HCT116 (cell line): ENCODE measurements around the gene GTF2IRD2. TPM values are rescaled to one million over a fixed set of nuclear protein-coding genes. Genes with fewer than 3 reads are reported as not detected.
"Not testable (repeated sequence)": the region's sequence is repeated elsewhere in the genome, so short reads cannot be mapped to it uniquely, and the experiment has no call there.

Experiments
- ATAC-seq: fragments of 200-7000 bp; cut with Tn5 transposase; 2 replicates; pipeline ENCODE4 v1.9.1; 2020; ENCODE audit warnings: mild to moderate bottlenecking, moderate library complexity
- BruUV-seq: library from RNA; stranded (reverse); fragments of 400-500 nt; replicated peaks from 2 replicates; lab custom pipeline; 2021; lab: Mats Ljungman, UMichigan
- CTCF ChIA-PET: fragments of 300-600 bp; sonication (Branson Sonifier 250); formaldehyde crosslinking; loops from one replicate; lab custom pipeline; 2021; ENCODE audit warnings: antibody characterized with exemption; lab: Charles Lee
- POLR2A ChIA-PET: fragments of 300-600, 350-600 bp; sonication (Branson Sonifier 250); formaldehyde crosslinking; loops from one replicate; lab custom pipeline; 2021; ENCODE audit warnings: antibody characterized with exemption; lab: Charles Lee
- RAD21 ChIA-PET, 2 experiments: fragments of 300-600 bp; sonication (Branson Sonifier 250); formaldehyde crosslinking; loops; one replicate each; lab custom pipeline; 2023; ENCODE audit warnings: low total read pairs in 2 of 2; ENCODE audit not compliant: uncharacterized antibody in 2 of 2, unreplicated experiment in 2 of 2, low non-redundant PET in 1 of 2; lab: Charles Lee
- DNase-seq: peaks from one replicate; pipeline ENCODE4 v3.0.0-alpha.2; 2010; ENCODE audit warnings: low read depth, low spot score
- H2AFZ ChIP-seq: fragments of 200-600 bp; shearing (Covaris generic), sonication (generic); 2 replicates; pipeline ENCODE4 v1.6.1; 2017; ENCODE audit warnings: low read depth, mixed run types, mixed read lengths, antibody characterized with exemption, low read length; ENCODE audit not compliant: poor library complexity, severe bottlenecking
- H3K27ac ChIP-seq: 2 replicates; pipeline ENCODE4 v1.5.1; 2012; ENCODE audit warnings: low read depth, low read length
- H3K27me3 ChIP-seq: fragments of 200-600 bp; sonication (generic); 2 replicates; pipeline ENCODE4 v1.6.1; 2016; ENCODE audit warnings: mixed run types, low read length, mixed read lengths; ENCODE audit not compliant: insufficient read depth
- H3K36me3 ChIP-seq, 2 experiments: fragments of 200-500 bp in 1 of 2; fragments of 200-600 bp in 1 of 2; sonication (Bioruptor generic) in 1 of 2; sonication (generic) in 1 of 2; 2 replicates each; pipeline versions ENCODE4 v1.5.1 to v1.6.1; 2014 to 2016; ENCODE audit warnings: low read length in 2 of 2, inconsistent platforms in 1 of 2, mixed read lengths in 1 of 2, mixed run types in 1 of 2; ENCODE audit not compliant: insufficient read depth in 2 of 2, control insufficient read depth in 1 of 2
- H3K4me1 ChIP-seq, 2 experiments: fragments of 200-600 bp in 1 of 2; sonication (generic) in 1 of 2; 2 replicates each; pipeline versions ENCODE4 v1.5.1 to v1.6.1; 2012 to 2017; ENCODE audit warnings: low read length in 2 of 2, inconsistent platforms in 1 of 2, mild to moderate bottlenecking in 1 of 2, mixed read lengths in 1 of 2, mixed run types in 1 of 2, moderate library complexity in 1 of 2; ENCODE audit not compliant: insufficient read depth in 2 of 2, control insufficient read depth in 1 of 2
- H3K4me2 ChIP-seq: fragments of 200-600 bp; sonication (generic); 2 replicates; pipeline ENCODE4 v1.6.1; 2017; ENCODE audit warnings: mixed run types, low read length, mixed read lengths
- H3K4me3 ChIP-seq, 2 experiments: fragments of 200-600 bp in 1 of 2; sonication (generic) in 1 of 2; replicated peaks in 1 of 2; 2 replicates each; pipeline ENCODE4 v1.5.1; 2011 to 2016; ENCODE audit warnings: low read length in 2 of 2, control low read depth in 1 of 2, low read depth in 1 of 2, mild to moderate bottlenecking in 1 of 2, mixed read lengths in 1 of 2, mixed run types in 1 of 2
- H3K79me2 ChIP-seq: fragments of 200-600 bp; sonication (generic); 2 replicates; pipeline ENCODE4 v1.6.1; 2017; ENCODE audit warnings: mild to moderate bottlenecking, mixed run types, low read length, moderate library complexity, mixed read lengths; ENCODE audit not compliant: insufficient read depth
- H3K9ac ChIP-seq: fragments of 200-600 bp; sonication (generic); 2 replicates; pipeline ENCODE4 v1.6.1; 2016; ENCODE audit warnings: low read length, mixed read lengths
- H3K9me2 ChIP-seq: fragments of 200-600 bp; sonication (generic), shearing (Covaris generic); 2 replicates; pipeline ENCODE4 v1.6.1; 2017; ENCODE audit warnings: mixed run types, mild to moderate bottlenecking, moderate library complexity; ENCODE audit not compliant: insufficient read depth
- H3K9me3 ChIP-seq, 2 experiments: fragments of 200-500 bp in 1 of 2; fragments of 200-600 bp in 1 of 2; sonication (Bioruptor generic) in 1 of 2; sonication (generic) in 1 of 2; 2 replicates each; pipeline ENCODE4 v1.6.1; 2014 to 2017; ENCODE audit warnings: low read length in 2 of 2, mixed read lengths in 2 of 2, inconsistent platforms in 1 of 2, low read depth in 1 of 2, mild to moderate bottlenecking in 1 of 2, mixed run types in 1 of 2, moderate library complexity in 1 of 2; ENCODE audit not compliant: control insufficient read depth in 1 of 2, insufficient read depth in 1 of 2
- H4K20me1 ChIP-seq: fragments of 200-600 bp; sonication (generic), shearing (Covaris generic); 2 replicates; pipeline ENCODE4 v1.6.1; 2017; ENCODE audit warnings: mixed run types, mild to moderate bottlenecking, moderate library complexity; ENCODE audit not compliant: insufficient read depth
- intact Hi-C: fragments of 100-400 bp; cut with micrococcal nuclease; formaldehyde crosslinking; loops from 2 replicates; pipeline ENCODE4 v1.10.0; 2022
- total RNA-seq: library from RNA; stranded (reverse); gene quantifications from one replicate; pipeline ENCODE4 v1.2.1, GENCODE V29; 2021; ENCODE audit not compliant: unreplicated experiment

Gene GTF2IRD2
- total RNA-seq, 1 experiment from 2014 or later = 9.2 TPM

GRCh38 chr7:74775111-74775510 is 76.3 kb downstream of the GTF2IRD2 start:
- H3K4me1 ChIP-seq, H3K9me2 ChIP-seq, CTCF ChIA-PET, H3K36me3 ChIP-seq, H3K27me3 ChIP-seq, H3K79me2 ChIP-seq, H3K9me3 ChIP-seq, H4K20me1 ChIP-seq, BruUV-seq, H3K27ac ChIP-seq, H3K4me2 ChIP-seq, H2AFZ ChIP-seq, ATAC-seq, intact Hi-C loops, H3K4me3 ChIP-seq, H3K9ac ChIP-seq, DNase-seq, RAD21 ChIA-PET, POLR2A ChIA-PET: not testable (repeated sequence)

- H3K4me3 ChIP-seq, H4K20me1 ChIP-seq, RAD21 ChIA-PET, H3K4me2 ChIP-seq, BruUV-seq, H3K9me3 ChIP-seq, H3K27ac ChIP-seq, DNase-seq, CTCF ChIA-PET, H3K27me3 ChIP-seq, H3K4me1 ChIP-seq, intact Hi-C loops, H3K9me2 ChIP-seq, POLR2A ChIA-PET, H3K9ac ChIP-seq, H3K36me3 ChIP-seq, H3K79me2 ChIP-seq, H2AFZ ChIP-seq: not testable (repeated sequence)
- peak; percentile 52; the same call in 1 of the 2 replicates for ATAC-seq
Observed at GRCh38 chr7:74773760-74774750, 77.3 kb downstream of the GTF2IRD2 start, which contains the start of gene NCF1. Gene NCF1, plus strand, starts transcription at chr7:74774011. Its CDS starts 21 bp downstream, at chr7:74774032.

GRCh38 chr7:74772093-74772492 is 79.3 kb downstream of the GTF2IRD2 start:
- BruUV-seq, H3K79me2 ChIP-seq, DNase-seq, H3K4me2 ChIP-seq, H3K9ac ChIP-seq, H4K20me1 ChIP-seq, RAD21 ChIA-PET, CTCF ChIA-PET, H3K9me2 ChIP-seq, POLR2A ChIA-PET, H3K27me3 ChIP-seq, H3K4me3 ChIP-seq, intact Hi-C loops, H3K36me3 ChIP-seq, H3K4me1 ChIP-seq, H3K27ac ChIP-seq, H3K9me3 ChIP-seq, H2AFZ ChIP-seq: not testable (repeated sequence)
- ATAC-seq = peak; percentile 26; the same call in 1 of the 2 replicates

- not testable (repeated sequence) for ATAC-seq
Observed at GRCh38 chr7:74770062-74770461, 81.3 kb downstream of the GTF2IRD2 start.

More at GRCh38 chr7:74770062-74770461, 81.3 kb downstream of the GTF2IRD2 start:
- H3K36me3 ChIP-seq, H2AFZ ChIP-seq, CTCF ChIA-PET, H3K4me1 ChIP-seq, RAD21 ChIA-PET, BruUV-seq, H3K4me2 ChIP-seq, H3K9me2 ChIP-seq, H3K9me3 ChIP-seq, H4K20me1 ChIP-seq, H3K27me3 ChIP-seq, H3K27ac ChIP-seq, H3K9ac ChIP-seq, intact Hi-C loops, H3K79me2 ChIP-seq, H3K4me3 ChIP-seq, DNase-seq, POLR2A ChIA-PET: not testable (repeated sequence)
